Hepatocyte (in vitro differentiated cells): Measurements from ENCODE around the gene RMND1. TPM values are rescaled to one million over a fixed set of nuclear protein-coding genes. Genes with fewer than 3 reads are reported as not detected.
A peak's percentile ranks its signal among the peaks of the same experiment; 100 is the strongest.

Source experiments
- DNase-seq: peaks from one replicate; pipeline ENCODE4 v3.0.0-alpha.2; 2016; ENCODE audit warnings: low spot score
- H2AFZ ChIP-seq: fragments of 200-600 bp; sonication (generic); 2 replicates; pipeline ENCODE4 v1.6.0; 2016; ENCODE audit warnings: antibody characterized with exemption, mild to moderate bottlenecking
- H3K27ac ChIP-seq: fragments of 200-600 bp; sonication (generic); 2 replicates; pipeline ENCODE4 v1.5.1; 2016; ENCODE audit warnings: mild to moderate bottlenecking
- H3K27me3 ChIP-seq: fragments of 200-600 bp; sonication (generic); 2 replicates; pipeline ENCODE4 v1.6.1; 2016
- H3K36me3 ChIP-seq: fragments of 200-600 bp; sonication (generic); replicated peaks from 2 replicates; pipeline ENCODE4 v1.5.1; 2016; ENCODE audit warnings: low read depth; ENCODE audit not compliant: insufficient read depth
- H3K4me1 ChIP-seq: fragments of 200-600 bp; sonication (generic); 2 replicates; pipeline ENCODE4 v1.5.1; 2016; ENCODE audit warnings: mild to moderate bottlenecking, moderate library complexity; ENCODE audit not compliant: insufficient read depth
- H3K4me2 ChIP-seq: fragments of 200-600 bp; sonication (generic); 2 replicates; pipeline ENCODE4 v1.6.0; 2016
- H3K4me3 ChIP-seq: fragments of 200-600 bp; sonication (generic); 2 replicates; pipeline ENCODE4 v1.5.1; 2016; ENCODE audit warnings: mild to moderate bottlenecking
- H3K79me2 ChIP-seq: fragments of 200-600 bp; sonication (generic); 2 replicates; pipeline ENCODE4 v1.6.0; 2017; ENCODE audit warnings: mild to moderate bottlenecking
- H3K9me2 ChIP-seq: fragments of 200-600 bp; sonication (generic); replicated peaks from 2 replicates; pipeline ENCODE4 v1.6.0; 2017; ENCODE audit warnings: mild to moderate bottlenecking; ENCODE audit not compliant: insufficient read depth
- H3K9me3 ChIP-seq: fragments of 200-600 bp; sonication (generic); 2 replicates; pipeline ENCODE4 v1.5.1; 2016; ENCODE audit warnings: low read depth, mild to moderate bottlenecking
- H4K20me1 ChIP-seq: fragments of 200-600 bp; sonication (generic); 2 replicates; pipeline ENCODE4 v1.6.0; 2016; ENCODE audit warnings: mild to moderate bottlenecking; ENCODE audit not compliant: insufficient read depth, poor library complexity, severe bottlenecking
- EZH2 ChIP-seq: fragments of 200-600 bp; sonication (generic); IDR thresholded peaks from 2 replicates; pipeline ENCODE4 v1.6.1; 2016; ENCODE audit warnings: antibody characterized with exemption, mild to moderate bottlenecking, borderline replicate concordance
- EZH2phosphoT487 ChIP-seq: fragments of 200-600 bp; sonication (generic); IDR thresholded peaks from one replicate; pipeline ENCODE4 v1.6.1; 2018; ENCODE audit warnings: antibody characterized with exemption, mild to moderate bottlenecking, low read depth, moderate library complexity; ENCODE audit not compliant: unreplicated experiment, severe bottlenecking
- WGBS: methylation state at CpG from one replicate; pipeline ENCODE4 v1.1.6; 2016; ENCODE audit warnings: low lambda C conversion rate; ENCODE audit errors: missing lambda C conversion rate; 5-methylcytosine and 5-hydroxymethylcytosine counted together
- polyA plus RNA-seq: library from polyadenylated mRNA; unstranded; fragments of >200 nt; fragmentation: Nextera tagmentation; extraction: Ambion mirVana; gene quantifications from 2 replicates; pipeline ENCODE4 v1.2.1, GENCODE V29; 2016
- total RNA-seq: library from RNA; depleted of rRNA; stranded (reverse); fragments of >200 nt; gene quantifications from 2 replicates; pipeline ENCODE4 v1.2.3, GENCODE V29; 2014
- TF ChIP-seq, protein P1 (sequence below): fragments of 200-600 bp; sonication (generic); IDR thresholded peaks from 2 replicates; pipeline ENCODE4 v1.5.1; 2016; ENCODE audit warnings: antibody characterized with exemption, mild to moderate bottlenecking; ENCODE audit not compliant: poor library complexity

RMND1 gene
- total and polyA plus RNA-seq, 2 experiments from 2014 or later: 24.1 to 41.9 TPM

- 85% methylated on average over 6 of the region's 6 CpGs for WGBS
- no peak for TF ChIP-seq EZH2
- TF ChIP-seq, protein P1, sequence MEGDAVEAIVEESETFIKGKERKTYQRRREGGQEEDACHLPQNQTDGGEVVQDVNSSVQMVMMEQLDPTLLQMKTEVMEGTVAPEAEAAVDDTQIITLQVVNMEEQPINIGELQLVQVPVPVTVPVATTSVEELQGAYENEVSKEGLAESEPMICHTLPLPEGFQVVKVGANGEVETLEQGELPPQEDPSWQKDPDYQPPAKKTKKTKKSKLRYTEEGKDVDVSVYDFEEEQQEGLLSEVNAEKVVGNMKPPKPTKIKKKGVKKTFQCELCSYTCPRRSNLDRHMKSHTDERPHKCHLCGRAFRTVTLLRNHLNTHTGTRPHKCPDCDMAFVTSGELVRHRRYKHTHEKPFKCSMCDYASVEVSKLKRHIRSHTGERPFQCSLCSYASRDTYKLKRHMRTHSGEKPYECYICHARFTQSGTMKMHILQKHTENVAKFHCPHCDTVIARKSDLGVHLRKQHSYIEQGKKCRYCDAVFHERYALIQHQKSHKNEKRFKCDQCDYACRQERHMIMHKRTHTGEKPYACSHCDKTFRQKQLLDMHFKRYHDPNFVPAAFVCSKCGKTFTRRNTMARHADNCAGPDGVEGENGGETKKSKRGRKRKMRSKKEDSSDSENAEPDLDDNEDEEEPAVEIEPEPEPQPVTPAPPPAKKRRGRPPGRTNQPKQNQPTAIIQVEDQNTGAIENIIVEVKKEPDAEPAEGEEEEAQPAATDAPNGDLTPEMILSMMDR: peak; percentile 24
- no peaks in the 10 kb centered on the region for H3K36me3 ChIP-seq
These were observed 81.3 kb downstream of the RMND1 start for GRCh38 chr6:151370509-151371078.

DNA sequence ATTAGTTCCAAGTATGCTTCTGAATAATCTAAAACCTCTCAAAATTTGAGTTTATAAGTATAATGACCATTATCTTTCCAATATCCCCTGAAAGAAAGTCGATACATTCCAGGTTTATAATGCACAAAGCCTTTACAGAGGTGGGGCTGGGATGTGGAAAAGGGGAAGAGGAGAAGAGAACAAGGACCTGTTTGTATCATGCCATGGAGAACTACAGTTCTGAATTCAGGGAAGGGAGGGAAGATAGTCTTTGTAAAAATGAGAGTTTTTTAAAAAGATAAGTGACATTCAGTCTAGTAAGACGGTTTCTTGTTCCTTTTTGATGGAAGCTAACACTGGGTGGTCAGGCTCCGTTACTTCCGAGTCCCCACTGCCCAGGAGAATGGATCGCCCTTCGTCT lies 86.7 kb downstream of the RMND1 start:
- H3K4me1 ChIP-seq: no peaks in the 10 kb centered on the region
- no peaks in the 10 kb centered on the region for H3K9me2 ChIP-seq
- no peaks in the 10 kb centered on the region for H4K20me1 ChIP-seq
- WGBS: 99% methylated on average over 6 of the region's 6 CpGs
- H3K79me2 ChIP-seq: no peaks in the 10 kb centered on the region
- TF ChIP-seq, protein P1: no peak
- no peak for TF ChIP-seq EZH2phosphoT487
- no peak for TF ChIP-seq EZH2
- H3K36me3 ChIP-seq: no peaks in the 10 kb centered on the region
- no peaks in the 10 kb centered on the region for H3K9me3 ChIP-seq
- no peak overlapping the region for H3K4me2 ChIP-seq
- DNase-seq: no peak
- H3K27ac ChIP-seq: no peak overlapping the region
- no peaks in the 10 kb centered on the region for H3K27me3 ChIP-seq
- no peak overlapping the region for H2AFZ ChIP-seq
- no peak overlapping the region for H3K4me3 ChIP-seq

More at GRCh38 chr6:151370509-151371078, 81.3 kb downstream of the RMND1 start:
- Histone ChIP-seq H3K4me3 (no peak overlapping the region), H3K9me2 (no peaks in the 10 kb centered on the region), H3K27me3 (no peaks in the 10 kb centered on the region), H3K27ac (no peak overlapping the region), H3K4me2 (no peak overlapping the region), H2AFZ (no peak overlapping the region), H3K79me2 (peaks cover 17% of the 10 kb centered on the region), H3K9me3 (no peaks in the 10 kb centered on the region), H4K20me1 (no peaks in the 10 kb centered on the region), H3K4me1 (no peaks in the 10 kb centered on the region)
- DNase-seq: no peak

DNA sequence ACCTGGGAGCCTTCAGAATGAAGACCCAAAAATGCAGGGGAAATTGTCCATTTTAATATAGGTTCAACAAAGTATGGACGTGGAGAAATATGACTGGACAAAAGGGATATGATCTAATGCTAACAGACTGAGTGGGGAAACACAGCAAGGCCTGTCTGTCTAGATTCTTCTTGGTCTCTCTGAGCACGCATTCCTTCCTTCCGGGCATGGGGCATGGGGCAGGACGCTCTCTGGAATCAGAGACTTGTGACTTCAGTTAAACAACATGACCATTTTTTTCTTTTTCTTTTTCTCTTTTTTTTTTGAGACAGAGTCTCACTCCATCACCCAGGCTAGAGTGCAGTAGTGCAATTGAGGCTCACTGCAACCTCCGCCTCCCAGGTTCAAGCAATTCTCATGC lies 92.4 kb downstream of the RMND1 start:
- Histone ChIP-seq H2AFZ (no peak overlapping the region), H4K20me1 (no peaks in the 10 kb centered on the region), H3K4me1 (no peaks in the 10 kb centered on the region), H3K9me3 (no peaks in the 10 kb centered on the region), H3K9me2 (no peaks in the 10 kb centered on the region), H3K79me2 (no peaks in the 10 kb centered on the region), H3K4me3 (no peak overlapping the region), H3K27ac (peak overlapping the region; percentile 22), H3K27me3 (no peaks in the 10 kb centered on the region), H3K4me2 (no peak overlapping the region), H3K36me3 (no peaks in the 10 kb centered on the region)
- TF ChIP-seq EZH2phosphoT487: no peak
- TF ChIP-seq, protein P1: no peak
- WGBS: 94% methylated on average over 5 of the region's 5 CpGs
- DNase-seq: no peak

DNA sequence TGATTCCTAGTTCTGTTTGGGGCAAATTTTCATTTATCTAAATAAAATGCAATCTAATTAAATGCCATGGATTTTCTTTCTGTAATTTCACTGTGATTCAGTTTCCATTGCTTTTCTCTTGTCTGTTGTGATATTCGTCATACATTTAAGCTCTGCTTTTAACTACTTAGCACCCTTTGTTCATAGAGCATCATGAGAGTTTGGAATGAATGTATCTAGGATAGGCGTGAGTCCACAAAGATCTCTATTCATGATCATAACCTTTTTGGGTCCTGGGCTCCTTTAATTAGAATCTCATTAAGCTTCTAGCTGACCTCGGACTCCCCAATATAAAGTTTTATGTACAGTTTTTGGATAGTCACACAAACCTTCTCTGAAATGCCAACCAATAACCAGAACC lies 93.5 kb downstream of the RMND1 start:
- no peaks in the 10 kb centered on the region for H4K20me1 ChIP-seq

More for the DNA sequence above, 93.5 kb downstream of the RMND1 start:
- WGBS: 86% methylated on average over 3 of the region's 3 CpGs
- H3K9me3 ChIP-seq: no peaks in the 10 kb centered on the region
- no peaks in the 10 kb centered on the region for H3K9me2 ChIP-seq
- no peaks in the 10 kb centered on the region for H3K36me3 ChIP-seq
- H3K4me2 ChIP-seq: no peak overlapping the region
- no peak overlapping the region for H2AFZ ChIP-seq
- no peak overlapping the region for H3K4me3 ChIP-seq
- no peaks in the 10 kb centered on the region for H3K79me2 ChIP-seq
- no peak overlapping the region for H3K27ac ChIP-seq
- no peak for DNase-seq
- no peaks in the 10 kb centered on the region for H3K27me3 ChIP-seq
- TF ChIP-seq, protein P1: no peak
- TF ChIP-seq EZH2phosphoT487 (no peak), EZH2 (no peak)
- no peaks in the 10 kb centered on the region for H3K4me1 ChIP-seq
